A673 (cell line): Measurements from ENCODE around the gene CHST9. TPM values are rescaled to one million over a fixed set of nuclear protein-coding genes. Genes with fewer than 3 reads are reported as not detected.

ENCODE experiments used
- BruUV-seq: library from RNA; stranded (reverse); fragments of 400-500 nt; replicated peaks from 2 replicates; lab custom pipeline; 2021; lab: Mats Ljungman, UMichigan
- CTCF ChIA-PET: fragments of 300-600 bp; sonication (Branson Sonifier 250); formaldehyde crosslinking; loops from one replicate; lab custom pipeline; 2022; ENCODE audit warnings: antibody characterized with exemption; lab: Charles Lee
- POLR2A ChIA-PET: fragments of 300-600 bp; sonication (Branson Sonifier 250); formaldehyde crosslinking; loops from one replicate; lab custom pipeline; 2022; ENCODE audit warnings: antibody characterized with exemption; ENCODE audit not compliant: low non-redundant PET; lab: Charles Lee
- DNase-seq: peaks from one replicate; pipeline ENCODE4 v3.0.0-alpha.2; 2015; ENCODE audit warnings: low spot score
- H3K27ac ChIP-seq: fragments of 200-600 bp; sonication (generic); 2 replicates; pipeline ENCODE4 v1.5.1; 2016; ENCODE audit warnings: mixed run types, low read depth, mild to moderate bottlenecking, mixed read lengths, antibody characterized with exemption, low read length; ENCODE audit not compliant: poor library complexity, severe bottlenecking
- H3K27me3 ChIP-seq: fragments of 200-600 bp; sonication (generic); replicated peaks from 2 replicates; pipeline ENCODE4 v1.6.1; 2017; ENCODE audit warnings: mixed run types, low read depth, mild to moderate bottlenecking, mixed read lengths, antibody characterized with exemption, low read length; ENCODE audit not compliant: insufficient read depth, poor library complexity
- H3K36me3 ChIP-seq: fragments of 200-600 bp; sonication (generic); 2 replicates; pipeline ENCODE4 v1.6.1; 2016; ENCODE audit warnings: mixed run types, mild to moderate bottlenecking, mixed read lengths, antibody characterized with exemption, low read length; ENCODE audit not compliant: insufficient read depth, poor library complexity, severe bottlenecking
- H3K4me1 ChIP-seq: fragments of 200-600 bp; sonication (generic); 2 replicates; pipeline ENCODE4 v1.6.1; 2017; ENCODE audit warnings: mixed run types, mild to moderate bottlenecking, mixed read lengths, antibody characterized with exemption, low read length; ENCODE audit not compliant: insufficient read depth, poor library complexity, severe bottlenecking
- H3K4me3 ChIP-seq: fragments of 200-600 bp; sonication (generic); 2 replicates; pipeline ENCODE4 v1.5.1; 2016; ENCODE audit warnings: low read depth, mixed run types, mild to moderate bottlenecking, mixed read lengths, low read length; ENCODE audit not compliant: poor library complexity, severe bottlenecking
- H3K9me3 ChIP-seq: fragments of 200-600 bp; sonication (generic); 2 replicates; pipeline ENCODE4 v1.6.1; 2016; ENCODE audit warnings: mixed run types, low read depth, mild to moderate bottlenecking, mixed read lengths, antibody characterized with exemption, low read length; ENCODE audit not compliant: poor library complexity, severe bottlenecking
- EZH2 ChIP-seq: fragments of 200-600 bp; sonication (generic); IDR thresholded peaks from 2 replicates; pipeline ENCODE4 v1.6.1; 2017; ENCODE audit warnings: borderline replicate concordance, low read depth, mild to moderate bottlenecking, mixed read lengths, antibody characterized with exemption, low read length; ENCODE audit not compliant: poor library complexity, severe bottlenecking
- intact Hi-C: fragments of 100-400 bp; cut with micrococcal nuclease; formaldehyde crosslinking; loops from one replicate; pipeline ENCODE4 v1.10.0; 2022; ENCODE audit not compliant: unreplicated experiment
- total RNA-seq: library from RNA; stranded (reverse); gene quantifications from 2 replicates; pipeline ENCODE4 v1.2.3, GENCODE V29; 2021
- TF ChIP-seq, protein P1 (sequence below): fragments of 300-800, 200-600 bp; sonication (generic); conservative IDR thresholded peaks from 2 replicates; pipeline ENCODE4 v1.5.1; 2017; ENCODE audit warnings: low read depth, mild to moderate bottlenecking, antibody characterized with exemption, low read length, moderate library complexity, mixed read lengths

The CHST9 gene
- total RNA-seq, 1 experiment from 2014 or later = not detected

GRCh38 chr18:26902291-26902690 lies 282.8 kb downstream of the CHST9 start:
- no TSS peak for BruUV-seq
- Histone ChIP-seq H3K27ac (no peak overlapping the region), H3K4me3 (no peak overlapping the region), H3K9me3 (peaks cover 4% of the 10 kb centered on the region), H3K4me1 (no peaks in the 10 kb centered on the region), H3K27me3 (no peaks in the 10 kb centered on the region), H3K36me3 (no peaks in the 10 kb centered on the region)
- ChIA-PET POLR2A (no interaction called here), CTCF (no interaction called here)
- no peak for DNase-seq
- intact Hi-C loops = no loop called here
- no peak for TF ChIP-seq EZH2
- TF ChIP-seq, protein P1, sequence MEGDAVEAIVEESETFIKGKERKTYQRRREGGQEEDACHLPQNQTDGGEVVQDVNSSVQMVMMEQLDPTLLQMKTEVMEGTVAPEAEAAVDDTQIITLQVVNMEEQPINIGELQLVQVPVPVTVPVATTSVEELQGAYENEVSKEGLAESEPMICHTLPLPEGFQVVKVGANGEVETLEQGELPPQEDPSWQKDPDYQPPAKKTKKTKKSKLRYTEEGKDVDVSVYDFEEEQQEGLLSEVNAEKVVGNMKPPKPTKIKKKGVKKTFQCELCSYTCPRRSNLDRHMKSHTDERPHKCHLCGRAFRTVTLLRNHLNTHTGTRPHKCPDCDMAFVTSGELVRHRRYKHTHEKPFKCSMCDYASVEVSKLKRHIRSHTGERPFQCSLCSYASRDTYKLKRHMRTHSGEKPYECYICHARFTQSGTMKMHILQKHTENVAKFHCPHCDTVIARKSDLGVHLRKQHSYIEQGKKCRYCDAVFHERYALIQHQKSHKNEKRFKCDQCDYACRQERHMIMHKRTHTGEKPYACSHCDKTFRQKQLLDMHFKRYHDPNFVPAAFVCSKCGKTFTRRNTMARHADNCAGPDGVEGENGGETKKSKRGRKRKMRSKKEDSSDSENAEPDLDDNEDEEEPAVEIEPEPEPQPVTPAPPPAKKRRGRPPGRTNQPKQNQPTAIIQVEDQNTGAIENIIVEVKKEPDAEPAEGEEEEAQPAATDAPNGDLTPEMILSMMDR = no peak

- POLR2A ChIA-PET = no interaction called here
- BruUV-seq = no TSS peak
- CTCF ChIA-PET = no interaction called here
These were observed 284.1 kb downstream of the CHST9 start for GRCh38 chr18:26901020-26901419.

DNA sequence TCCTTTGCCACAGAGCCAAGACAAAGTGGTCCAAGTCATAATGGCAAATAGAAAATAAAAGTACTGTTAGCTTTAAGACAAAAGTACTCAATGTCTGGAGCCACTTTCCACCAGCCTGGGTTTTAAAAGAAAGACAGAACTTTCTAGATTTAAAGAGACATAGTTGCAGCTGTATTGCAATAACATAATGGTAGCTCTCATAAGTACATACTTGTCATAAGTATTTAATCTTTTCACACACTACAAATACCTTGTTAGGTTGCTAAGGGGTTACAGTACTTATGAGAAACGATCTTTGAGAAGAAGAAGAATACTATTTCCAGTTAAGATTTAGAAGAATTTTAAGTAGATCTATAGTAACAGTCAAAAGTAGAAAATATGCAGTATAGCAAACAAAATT lies 290.7 kb downstream of the CHST9 start:
- Histone ChIP-seq H3K4me3 (no peak overlapping the region), H3K27ac (no peak overlapping the region), H3K9me3 (peaks cover 1% of the 10 kb centered on the region), H3K36me3 (no peaks in the 10 kb centered on the region), H3K4me1 (no peaks in the 10 kb centered on the region), H3K27me3 (no peaks in the 10 kb centered on the region)
- TF ChIP-seq, protein P1 = no peak
- intact Hi-C loops = no loop called here
- POLR2A ChIA-PET = no interaction called here
- BruUV-seq = no TSS peak
- no peak for DNase-seq
- CTCF ChIA-PET = no interaction called here

More at GRCh38 chr18:26901020-26901419, 284.1 kb downstream of the CHST9 start:
- H3K4me1 ChIP-seq = no peaks in the 10 kb centered on the region
- H3K27ac ChIP-seq = no peak overlapping the region
- H3K27me3 ChIP-seq = no peaks in the 10 kb centered on the region
- H3K36me3 ChIP-seq = no peaks in the 10 kb centered on the region
- intact Hi-C loops = no loop called here
- H3K9me3 ChIP-seq = peaks cover 4% of the 10 kb centered on the region
- DNase-seq = no peak
- TF ChIP-seq EZH2 = no peak
- TF ChIP-seq, protein P1 = no peak
- H3K4me3 ChIP-seq = no peak overlapping the region
